Spleen (tissue), 11 donors: ENCODE measurements around the gene WDR5B. TPM values are rescaled to one million over a fixed set of nuclear protein-coding genes. Genes with fewer than 3 reads are reported as not detected.
"Not testable (repeated sequence)": the region's sequence is repeated elsewhere in the genome, so short reads cannot be mapped to it uniquely, and the experiment has no call there.

Source experiments
- DNase-seq: peaks from one replicate; pipeline ENCODE4 v3.0.0-alpha.2; 2020
- H3K27ac ChIP-seq, 8 donors: fragments of 200-600 bp; sonication (generic) in 7 of 8; 1 replicate in 4 of 8; 2 replicates in 4 of 8; pipeline versions ENCODE4 v1.5.0 to v1.8.0; 2016 to 2021; ENCODE audit warnings: inconsistent platforms in 4 of 8, mild to moderate bottlenecking in 4 of 8, moderate library complexity in 1 of 8
- H3K27me3 ChIP-seq, 7 donors: fragments of 200-600 bp; sonication (generic) in 6 of 7; replicated peaks in 1 of 7; 1 replicate in 4 of 7; 2 replicates in 3 of 7; pipeline versions ENCODE4 v1.5.0 to v1.8.0; 2016 to 2021; ENCODE audit warnings: inconsistent platforms in 3 of 7, mild to moderate bottlenecking in 1 of 7
- H3K36me3 ChIP-seq, 6 donors: fragments of 200-600 bp; sonication (generic) in 5 of 6; 1 replicate in 4 of 6; 2 replicates in 2 of 6; pipeline versions ENCODE4 v1.5.0 to v1.8.0; 2016 to 2021; ENCODE audit warnings: inconsistent platforms in 2 of 6
- H3K4me1 ChIP-seq, 6 donors: fragments of 200-600 bp; sonication (generic) in 5 of 6; 1 replicate in 3 of 6; 2 replicates in 3 of 6; pipeline versions ENCODE4 v1.5.0 to v1.8.0; 2016 to 2021; ENCODE audit warnings: inconsistent platforms in 3 of 6
- H3K4me3 ChIP-seq, 8 donors: fragments of 200-600 bp; sonication (generic) in 7 of 8; 1 replicate in 4 of 8; 2 replicates in 4 of 8; pipeline versions ENCODE4 v1.5.0 to v1.8.0; 2016 to 2021; ENCODE audit warnings: inconsistent platforms in 4 of 8, mild to moderate bottlenecking in 4 of 8, moderate library complexity in 2 of 8
- H3K9me3 ChIP-seq, 8 donors: fragments of 200-600 bp; sonication (generic) in 7 of 8; 1 replicate in 4 of 8; 2 replicates in 4 of 8; pipeline versions ENCODE4 v1.5.0 to v1.8.0; 2016 to 2021; ENCODE audit warnings: inconsistent platforms in 4 of 8
- POLR2A ChIP-seq, 3 donors: fragments of 450-650 bp; IDR thresholded peaks; one replicate each; pipeline ENCODE4 v1.5.1; 2017; ENCODE audit warnings: antibody characterized with exemption in 3 of 3, mild to moderate bottlenecking in 1 of 3
- POLR2AphosphoS5 ChIP-seq, 3 donors: sonication (generic); formaldehyde crosslinking; IDR thresholded peaks; one replicate each; pipeline ENCODE4 v1.5.1; 2017; ENCODE audit warnings: antibody characterized with exemption in 3 of 3
- WGBS, 5 donors: extraction: QIAGEN DNeasy Blood & Tissue Kit in 3 of 5; methylation state at CpG; one replicate each; pipeline versions ENCODE4 v1.1.5 to v1.1.7; 2013 to 2018; 5-methylcytosine and 5-hydroxymethylcytosine counted together
- intact Hi-C: fragments of 100-400 bp; cut with DNase I; formaldehyde crosslinking; loops from one replicate; pipeline ENCODE4 v1.15.0; 2023; ENCODE audit warnings: low total_unique reads
- polyA plus RNA-seq, 3 donors: library from polyadenylated mRNA; stranded (reverse); fragments of 200-250 nt; gene quantifications; one replicate each; pipeline ENCODE4 v1.2.1, GENCODE V29; 2013
- total RNA-seq, 7 donors: library from RNA; depleted of rRNA in 3 of 7; stranded (reverse); fragments of >200 nt in 3 of 7; fragmentation: NEBNext Ultra II Directional in 4 of 7; extraction: Animal tissue kit (Norgen Biotek cat#: 25700) in 4 of 7; gene quantifications; one replicate each; pipeline versions ENCODE4 v1.1.0 to v1.2.1, GENCODE V29; 2016 to 2021
- TF ChIP-seq, protein P1 (sequence below), 11 experiments: fragments of 200-600 bp in 7 of 11; fragments of 450-650 bp in 4 of 11; sonication (generic) in 4 of 11; IDR thresholded peaks in 8 of 11; conservative IDR thresholded peaks in 3 of 11; 1 replicate in 7 of 11; 2 replicates in 4 of 11; pipeline versions ENCODE4 v1.4.0 to v1.8.0; 2016 to 2021; ENCODE audit warnings: antibody characterized with exemption in 11 of 11, inconsistent platforms in 4 of 11, mild to moderate bottlenecking in 1 of 11
- donor health status: healthy with polysubstance abuse.
- donor health status: DM: no; HTN: no; CAD: no; lungs with moderate emphysema.
- donor health status: DM: no; HTN: no; CAD: no.
- donor health status: Bipolar disorder and iron deficiency.
- donor health status: healthy.
- donor health status: DM: no; HTN: no; CAD: no.
- donor health status: DM: yes; HTN: yes; CAD: no.

WDR5B gene
- total and polyA plus RNA-seq, 10 donors, result 4.7 to 12.3 (median 6.9) TPM

- Histone ChIP-seq H3K36me3 (peaks cover 0 to 94% (median 58%) of the 10 kb centered on the region in 6 donors), H3K9me3 (peaks cover 0 to 5% (median 0%) of the 10 kb centered on the region in 8 donors), H3K4me1 (no peaks in the 10 kb centered on the region), H3K4me3 (no peak overlapping the region), H3K27me3 (no peaks in the 10 kb centered on the region), H3K27ac (no peak overlapping the region)
- no peak for DNase-seq
- TF ChIP-seq POLR2AphosphoS5 (IDR thresholded peaks at IDR 0.05) (no peak), POLR2A (IDR thresholded peaks at IDR 0.05) (no peak)
- TF ChIP-seq, protein P1, sequence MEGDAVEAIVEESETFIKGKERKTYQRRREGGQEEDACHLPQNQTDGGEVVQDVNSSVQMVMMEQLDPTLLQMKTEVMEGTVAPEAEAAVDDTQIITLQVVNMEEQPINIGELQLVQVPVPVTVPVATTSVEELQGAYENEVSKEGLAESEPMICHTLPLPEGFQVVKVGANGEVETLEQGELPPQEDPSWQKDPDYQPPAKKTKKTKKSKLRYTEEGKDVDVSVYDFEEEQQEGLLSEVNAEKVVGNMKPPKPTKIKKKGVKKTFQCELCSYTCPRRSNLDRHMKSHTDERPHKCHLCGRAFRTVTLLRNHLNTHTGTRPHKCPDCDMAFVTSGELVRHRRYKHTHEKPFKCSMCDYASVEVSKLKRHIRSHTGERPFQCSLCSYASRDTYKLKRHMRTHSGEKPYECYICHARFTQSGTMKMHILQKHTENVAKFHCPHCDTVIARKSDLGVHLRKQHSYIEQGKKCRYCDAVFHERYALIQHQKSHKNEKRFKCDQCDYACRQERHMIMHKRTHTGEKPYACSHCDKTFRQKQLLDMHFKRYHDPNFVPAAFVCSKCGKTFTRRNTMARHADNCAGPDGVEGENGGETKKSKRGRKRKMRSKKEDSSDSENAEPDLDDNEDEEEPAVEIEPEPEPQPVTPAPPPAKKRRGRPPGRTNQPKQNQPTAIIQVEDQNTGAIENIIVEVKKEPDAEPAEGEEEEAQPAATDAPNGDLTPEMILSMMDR (IDR thresholded peaks at IDR 0.05 in 8 of 11, conservative IDR thresholded peaks at IDR 0.05 in 3 of 11), result no peak
- intact Hi-C loops, result no loop called here
- 95 to 99% (median 97%) methylated on average over 3 of the region's 3 CpGs for WGBS, 5 donors
Observed at GRCh38 chr3:122451371-122451770, 35.5 kb upstream of the WDR5B start.

DNA sequence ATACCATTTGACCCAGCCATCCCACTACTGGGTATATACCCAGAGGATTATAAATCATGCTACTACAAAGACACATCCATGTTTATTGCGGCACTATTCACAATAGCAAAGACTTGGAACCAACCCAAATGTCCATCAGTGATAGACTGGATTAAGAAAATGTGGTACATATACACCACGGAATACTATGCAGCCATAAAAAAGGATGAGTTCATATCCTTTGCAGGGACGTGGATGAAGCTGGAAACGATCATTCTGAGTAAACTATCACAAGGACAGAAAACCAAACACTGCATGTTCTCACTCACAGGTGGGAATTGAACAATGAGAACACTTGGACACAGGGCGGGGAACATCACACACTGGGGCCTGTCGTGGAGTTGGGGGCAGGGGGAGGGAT lies 32.4 kb upstream of the WDR5B start:
- DNase-seq, H3K27me3 ChIP-seq, H3K4me1 ChIP-seq, H3K27ac ChIP-seq, intact Hi-C loops, H3K4me3 ChIP-seq: not testable (repeated sequence)
- H3K9me3 ChIP-seq, result peaks cover 0 to 24% (median 11%) of the 10 kb centered on the region in 8 donors
- peaks cover 7 to 97% (median 67%) of the 10 kb centered on the region in 6 donors for H3K36me3 ChIP-seq
- WGBS, 5 donors, result 94 to 98% (median 97%) methylated on average over 6 of the region's 6 CpGs

DNA sequence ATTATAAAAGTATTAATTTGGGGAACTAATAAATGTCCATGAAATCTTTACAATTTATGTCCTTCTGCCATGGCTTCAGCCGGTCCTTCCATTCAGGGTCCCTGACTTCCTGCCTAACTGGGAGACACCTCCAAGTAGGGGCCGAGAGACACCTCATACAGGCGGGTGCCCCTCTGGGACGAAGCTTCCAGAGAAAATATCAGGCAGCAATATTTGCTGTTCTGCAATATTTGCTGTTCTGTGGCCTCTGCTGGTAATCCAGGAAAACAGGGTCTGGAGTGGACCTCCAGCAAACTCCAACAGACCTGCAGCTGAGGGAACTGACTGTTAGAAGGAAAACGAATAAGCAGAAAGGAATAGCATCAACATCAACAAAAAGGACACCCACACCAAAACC lies 28.6 kb upstream of the WDR5B start:
- peaks cover 0 to 26% (median 11%) of the 10 kb centered on the region in 8 donors for H3K9me3 ChIP-seq
- 96 to 98% (median 96%) methylated on average over 5 of the region's 5 CpGs for whole genome bisulfite sequencing, 5 donors
- H3K36me3 ChIP-seq, result peaks cover 12 to 97% (median 69%) of the 10 kb centered on the region in 6 donors

GRCh38 chr3:122443762-122444490 lies 28.1 kb upstream of the WDR5B start:
- H3K9me3 ChIP-seq, result peaks cover 0 to 26% (median 11%) of the 10 kb centered on the region in 8 donors
- H3K27ac ChIP-seq, H3K27me3 ChIP-seq, intact Hi-C loops, H3K4me3 ChIP-seq, DNase-seq, H3K4me1 ChIP-seq: not testable (repeated sequence)
- WGBS, 5 donors, result 90 to 99% (median 98%) methylated on average over 11 of the region's 11 CpGs
- H3K36me3 ChIP-seq, result peaks cover 12 to 97% (median 69%) of the 10 kb centered on the region in 6 donors

More for the DNA sequence above, 28.6 kb upstream of the WDR5B start:
- H3K27me3 ChIP-seq, intact Hi-C loops, H3K4me3 ChIP-seq, H3K4me1 ChIP-seq, H3K27ac ChIP-seq, DNase-seq: not testable (repeated sequence)

- peak in 2 of 3 donors; percentile 10 to 66 for TF ChIP-seq POLR2AphosphoS5 (IDR thresholded peaks at IDR 0.05)
- TF ChIP-seq, protein P1 (IDR thresholded peaks at IDR 0.05 in 8 of 11, conservative IDR thresholded peaks at IDR 0.05 in 3 of 11), result no peak
- TF ChIP-seq POLR2A (IDR thresholded peaks at IDR 0.05), result no peak
- Histone ChIP-seq H3K36me3 (peaks cover 12 to 97% (median 70%) of the 10 kb centered on the region in 6 donors), H3K27ac (no peak overlapping the region), H3K4me3 (no peak overlapping the region), H3K9me3 (peaks cover 0 to 22% (median 11%) of the 10 kb centered on the region in 8 donors), H3K27me3 (no peaks in the 10 kb centered on the region), H3K4me1 (no peaks in the 10 kb centered on the region)
- 89 to 96% (median 95%) methylated on average over 9 to 10 of the region's 10 CpGs for WGBS, 5 donors
- intact Hi-C loops, result no loop called here
- DNase-seq, result no peak
Observed at GRCh38 chr3:122443090-122443489, 27.2 kb upstream of the WDR5B start.
